Measurements from ENCODE around the gene PAIP2.

Gene PAIP2

GRCh38 chr5:139295346-139296057, 46.2 kb upstream of the PAIP2 start:
- Histone ChIP-seq H3K27ac (ENCODE audit: poor library complexity, severe bottlenecking) (peak overlapping the region; percentile 95), H3K36me3 (ENCODE audit: low read depth) (peaks cover 51% of the 10 kb centered on the region), H3K27me3 (ENCODE audit: insufficient read depth, poor library complexity, severe bottlenecking) (no peaks in the 10 kb centered on the region), H3K4me3 (ENCODE audit: severe bottlenecking) (peak overlapping the region; percentile 89), H3K9me3 (ENCODE audit: severe bottlenecking) (no peaks in the 10 kb centered on the region), H3K4me1 (ENCODE audit: insufficient read depth, poor library complexity, severe bottlenecking) (peaks cover 40% of the 10 kb centered on the region)
- ATAC-seq (ENCODE audit: low read depth): no peak
- DNase-seq (ENCODE audit: low spot score): no peak
- TF ChIP-seq CTCF (IDR thresholded peaks at IDR 0.05; ENCODE audit: poor library complexity, severe bottlenecking): no peak

GRCh38 chr5:139296198-139296597, 45.5 kb upstream of the PAIP2 start:
- DNase-seq (ENCODE audit: low spot score): no peak
- no peak for TF ChIP-seq CTCF (IDR thresholded peaks at IDR 0.05; ENCODE audit: poor library complexity, severe bottlenecking)
- peak overlapping the region; percentile 89 for H3K4me3 ChIP-seq (ENCODE audit: severe bottlenecking)
- no peak overlapping the region for H3K27ac ChIP-seq (ENCODE audit: poor library complexity, severe bottlenecking)
- no peak for ATAC-seq (ENCODE audit: low read depth)
- peaks cover 56% of the 10 kb centered on the region for H3K36me3 ChIP-seq (ENCODE audit: low read depth)
- no peaks in the 10 kb centered on the region for H3K9me3 ChIP-seq (ENCODE audit: severe bottlenecking)
- H3K4me1 ChIP-seq (ENCODE audit: insufficient read depth, poor library complexity, severe bottlenecking): peaks cover 40% of the 10 kb centered on the region
- H3K27me3 ChIP-seq (ENCODE audit: insufficient read depth, poor library complexity, severe bottlenecking): no peaks in the 10 kb centered on the region

- ATAC-seq (ENCODE audit: low read depth) (no peak), DNase-seq (ENCODE audit: low spot score) (no peak)
- H3K4me1 ChIP-seq (ENCODE audit: insufficient read depth, poor library complexity, severe bottlenecking): peaks cover 40% of the 10 kb centered on the region
- peaks cover 63% of the 10 kb centered on the region for H3K36me3 ChIP-seq (ENCODE audit: low read depth)
- no peak for TF ChIP-seq CTCF (IDR thresholded peaks at IDR 0.05; ENCODE audit: poor library complexity, severe bottlenecking)
- no peak overlapping the region for H3K27ac ChIP-seq (ENCODE audit: poor library complexity, severe bottlenecking)
- H3K4me3 ChIP-seq (ENCODE audit: severe bottlenecking): no peak overlapping the region
- no peaks in the 10 kb centered on the region for H3K9me3 ChIP-seq (ENCODE audit: severe bottlenecking)
- H3K27me3 ChIP-seq (ENCODE audit: insufficient read depth, poor library complexity, severe bottlenecking): no peaks in the 10 kb centered on the region
These were observed 44.8 kb upstream of the PAIP2 start for GRCh38 chr5:139296862-139297326.

- H3K27ac ChIP-seq (ENCODE audit: poor library complexity, severe bottlenecking): no peak overlapping the region
- ATAC-seq (ENCODE audit: low read depth) (no peak), DNase-seq (ENCODE audit: low spot score) (no peak)
- peaks cover 43% of the 10 kb centered on the region for H3K4me1 ChIP-seq (ENCODE audit: insufficient read depth, poor library complexity, severe bottlenecking)
- H3K9me3 ChIP-seq (ENCODE audit: severe bottlenecking): no peaks in the 10 kb centered on the region
- peaks cover 70% of the 10 kb centered on the region for H3K36me3 ChIP-seq (ENCODE audit: low read depth)
- TF ChIP-seq CTCF (IDR thresholded peaks at IDR 0.05; ENCODE audit: poor library complexity, severe bottlenecking): no peak
- no peak overlapping the region for H3K4me3 ChIP-seq (ENCODE audit: severe bottlenecking)
- H3K27me3 ChIP-seq (ENCODE audit: insufficient read depth, poor library complexity, severe bottlenecking): no peaks in the 10 kb centered on the region
These were observed 44.1 kb upstream of the PAIP2 start for GRCh38 chr5:139297439-139298133.

- Histone ChIP-seq H3K4me1 (ENCODE audit: insufficient read depth, poor library complexity, severe bottlenecking) (peaks cover 46% of the 10 kb centered on the region), H3K27me3 (ENCODE audit: insufficient read depth, poor library complexity, severe bottlenecking) (no peaks in the 10 kb centered on the region), H3K9me3 (ENCODE audit: severe bottlenecking) (no peaks in the 10 kb centered on the region), H3K36me3 (ENCODE audit: low read depth) (peaks cover 71% of the 10 kb centered on the region), H3K4me3 (ENCODE audit: severe bottlenecking) (no peak overlapping the region), H3K27ac (ENCODE audit: poor library complexity, severe bottlenecking) (no peak overlapping the region)
- no peak for DNase-seq (ENCODE audit: low spot score)
- ATAC-seq (ENCODE audit: low read depth): no peak
- TF ChIP-seq CTCF (IDR thresholded peaks at IDR 0.05; ENCODE audit: poor library complexity, severe bottlenecking): no peak
These were observed 43.4 kb upstream of the PAIP2 start for GRCh38 chr5:139298242-139298641.

All from RWPE2 (cell line).